ENCODE results near the gene SYT14. TPM values are rescaled to one million over a fixed set of nuclear protein-coding genes. Genes with fewer than 3 reads are reported as not detected.

Gene SYT14
- total RNA-seq, 1 experiment from 2014 or later: 1.4 TPM

GRCh38 chr1:210024996-210025395 lies 87.0 kb downstream of the SYT14 start:
- Histone ChIP-seq H3K4me2 (no peak overlapping the region), H3K79me2 (ENCODE audit: low read depth) (no peaks in the 10 kb centered on the region), H3K9me3 (ENCODE audit: insufficient read depth, low read depth) (no peaks in the 10 kb centered on the region), H3F3A (ENCODE audit: insufficient read depth, low read depth) (no peaks in the 10 kb centered on the region), H3K4me3 (no peak overlapping the region), H2AFZ (no peak overlapping the region), H3K36me3 (ENCODE audit: low read depth) (no peaks in the 10 kb centered on the region), H3K27me3 (ENCODE audit: insufficient read depth, low read depth) (no peaks in the 10 kb centered on the region), H3K9me2 (ENCODE audit: insufficient read depth) (no peaks in the 10 kb centered on the region), H3K4me1 (replicated peaks; ENCODE audit: insufficient read depth) (no peaks in the 10 kb centered on the region), H4K20me1 (ENCODE audit: insufficient read depth) (no peaks in the 10 kb centered on the region), H3K27ac (no peak overlapping the region)
- ChIA-PET CTCF (no interaction called here), POLR2A (ENCODE audit: unreplicated experiment) (no interaction called here)
- no peak for TF ChIP-seq EZH2 (IDR thresholded peaks at IDR 0.05; ENCODE audit: low read depth)
- no peak for TF ChIP-seq CTCF (conservative IDR thresholded peaks at IDR 0.05)
- DNase-seq: no peak
- no TSS peak for BruUV-seq (replicated peaks)
- intact Hi-C loops (cut with micrococcal nuclease; ENCODE audit: unreplicated experiment): loop anchor here (10.0 kb wide), 1 partner anchor 290 kb away; no protein-coding TSS in a partner anchor

- no TSS peak for BruUV-seq (replicated peaks)
- Histone ChIP-seq H3K4me2 (no peak overlapping the region), H3K4me3 (no peak overlapping the region), H3K27ac (no peak overlapping the region), H3K27me3 (ENCODE audit: insufficient read depth, low read depth) (no peaks in the 10 kb centered on the region), H3K9me3 (ENCODE audit: insufficient read depth, low read depth) (no peaks in the 10 kb centered on the region), H3K36me3 (ENCODE audit: low read depth) (no peaks in the 10 kb centered on the region), H3K4me1 (replicated peaks; ENCODE audit: insufficient read depth) (no peaks in the 10 kb centered on the region), H3K9me2 (ENCODE audit: insufficient read depth) (no peaks in the 10 kb centered on the region), H2AFZ (no peak overlapping the region), H3K79me2 (ENCODE audit: low read depth) (no peaks in the 10 kb centered on the region), H4K20me1 (ENCODE audit: insufficient read depth) (no peaks in the 10 kb centered on the region), H3F3A (ENCODE audit: insufficient read depth, low read depth) (no peaks in the 10 kb centered on the region)
- ChIA-PET CTCF (interaction anchor here (0.6 kb wide), 1 partner anchor 154 kb away, joined by 6 read pairs; no protein-coding TSS in a partner anchor), POLR2A (ENCODE audit: unreplicated experiment) (no interaction called here)
- TF ChIP-seq CTCF (conservative IDR thresholded peaks at IDR 0.05): peak; percentile 40; the same call in 1 of the 2 replicates
- TF ChIP-seq EZH2 (IDR thresholded peaks at IDR 0.05; ENCODE audit: low read depth): no peak
- no peak for DNase-seq
- intact Hi-C loops (cut with micrococcal nuclease; ENCODE audit: unreplicated experiment): loop anchor here (10.0 kb wide), 1 partner anchor 289 kb away; no protein-coding TSS in a partner anchor
Measured at GRCh38 chr1:210025870-210026269, 87.9 kb downstream of the SYT14 start.

GRCh38 chr1:210027994-210028393 lies 90.0 kb downstream of the SYT14 start:
- Histone ChIP-seq H3K4me1 (replicated peaks; ENCODE audit: insufficient read depth) (no peaks in the 10 kb centered on the region), H3K9me3 (ENCODE audit: insufficient read depth, low read depth) (no peaks in the 10 kb centered on the region), H3K4me2 (no peak overlapping the region), H3K79me2 (ENCODE audit: low read depth) (no peaks in the 10 kb centered on the region), H3K36me3 (ENCODE audit: low read depth) (no peaks in the 10 kb centered on the region), H4K20me1 (ENCODE audit: insufficient read depth) (no peaks in the 10 kb centered on the region), H3K9me2 (ENCODE audit: insufficient read depth) (no peaks in the 10 kb centered on the region), H2AFZ (no peak overlapping the region), H3K27me3 (ENCODE audit: insufficient read depth, low read depth) (no peaks in the 10 kb centered on the region), H3K27ac (no peak overlapping the region), H3F3A (ENCODE audit: insufficient read depth, low read depth) (no peaks in the 10 kb centered on the region), H3K4me3 (no peak overlapping the region)
- DNase-seq: no peak
- ChIA-PET POLR2A (ENCODE audit: unreplicated experiment) (no interaction called here), CTCF (no interaction called here)
- BruUV-seq (replicated peaks): no TSS peak
- TF ChIP-seq EZH2 (IDR thresholded peaks at IDR 0.05; ENCODE audit: low read depth) (no peak), CTCF (conservative IDR thresholded peaks at IDR 0.05) (no peak)
- intact Hi-C loops (cut with micrococcal nuclease; ENCODE audit: unreplicated experiment): loop anchor here (10.0 kb wide), 1 partner anchor 287 kb away; no protein-coding TSS in a partner anchor
